ENCODE data around the gene ZNF878.

ZNF878 gene

DNA sequence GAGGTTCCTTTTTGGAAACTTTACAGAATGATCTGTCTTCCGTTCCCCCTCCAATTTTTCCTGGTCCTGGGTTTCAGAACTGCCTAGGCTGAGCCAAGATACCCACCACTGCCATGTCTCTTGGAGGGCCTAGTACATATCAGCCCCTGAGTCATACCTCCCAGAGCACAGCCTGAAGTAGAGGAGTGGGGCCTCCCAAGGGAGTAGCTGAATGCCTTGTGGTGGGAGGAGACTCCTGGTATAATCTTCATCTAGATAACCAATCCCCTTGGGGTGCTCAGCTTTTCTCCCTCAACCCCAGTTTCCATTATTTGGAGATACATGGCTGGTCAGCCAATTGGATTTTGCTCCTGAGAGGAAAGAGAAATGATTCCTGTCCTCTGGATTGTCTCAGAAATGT, 57.6 kb downstream of the ZNF878 start:
- Mint-ChIP-seq H3K27me3 (no peaks in the 10 kb centered on the region), H3K9me3 (peaks cover 29% of the 10 kb centered on the region), H3K4me3 (no peak overlapping the region), H3K4me1 (ENCODE audit: low read depth) (peaks cover 13% of the 10 kb centered on the region), H3K27ac (no peak overlapping the region), H3K36me3 (ENCODE audit: low read depth) (peaks cover 77% of the 10 kb centered on the region)
- intact Hi-C loops (cut with micrococcal nuclease): no loop called here

Data from dendritic cell treated with granulocyte-macrophage colony-stimulating factor and Interleukin-4, amounts not matched to agents 40 ng/mL and 50 ng/mL, for 4 days (primary cell).